ENCODE data around the gene CISD3. TPM values are rescaled to one million over a fixed set of nuclear protein-coding genes. Genes with fewer than 3 reads are reported as not detected.

Gene CISD3
- total RNA-seq, 1 experiment from 2014 or later: 14.1 TPM

GRCh38 chr17:38746849-38747462 lies 16.8 kb downstream of the CISD3 start:
- no TSS peak for BruUV-seq (replicated peaks)
- Histone ChIP-seq H2AFZ (ENCODE audit: low read length) (no peak overlapping the region), H4K20me1 (ENCODE audit: low read length) (0 out of 2 replicates have a peak, but pooled peaks cover 4% of the 10 kb centered on the region), H3K27ac (ENCODE audit: low read length) (no peak overlapping the region), H3K36me3 (ENCODE audit: low read depth, low read length) (no peaks in the 10 kb centered on the region), H3K9ac (ENCODE audit: low read length) (peak overlapping the region; percentile 69; the same call in 1 of the 2 replicates), H3K27me3 (ENCODE audit: low read length) (no peaks in the 10 kb centered on the region), H3F3A (ENCODE audit: low read length, unreplicated experiment) (no peaks in the 10 kb centered on the region), H3K79me2 (ENCODE audit: low read length) (peaks cover 74% of the 10 kb centered on the region), H3K4me1 (ENCODE audit: insufficient read depth, low read length) (peaks cover 18% of the 10 kb centered on the region), H3K4me3 (ENCODE audit: low read length) (peak overlapping the region; percentile 96), H3K9me3 (ENCODE audit: low read length) (no peaks in the 10 kb centered on the region), H3K9me2 (replicated peaks; ENCODE audit: low read length) (no peaks in the 10 kb centered on the region), H3K4me2 (ENCODE audit: low read length) (peak overlapping the region; percentile 82)
- DNase-seq (no peak), ATAC-seq (no peak)
- intact Hi-C loops (cut with micrococcal nuclease): no loop called here
- no peak for TF ChIP-seq EZH2phosphoT487 (IDR thresholded peaks at IDR 0.05; ENCODE audit: borderline replicate concordance, low read length)
- no peak for TF ChIP-seq CTCF (conservative IDR thresholded peaks at IDR 0.05; ENCODE audit: low read depth, low read length)
- TF ChIP-seq EZH2 (IDR thresholded peaks at IDR 0.05; ENCODE audit: low read length, unreplicated experiment): no peak
- POLR2A ChIA-PET (ENCODE audit: unreplicated experiment): no interaction called here
- CTCF ChIA-PET: no interaction called here

- Histone ChIP-seq H3K4me2 (ENCODE audit: low read length) (peak overlapping the region; percentile 82), H3K27ac (ENCODE audit: low read length) (no peak overlapping the region), H3K9ac (ENCODE audit: low read length) (peak overlapping the region; percentile 69), H3F3A (ENCODE audit: low read length, unreplicated experiment) (no peaks in the 10 kb centered on the region), H3K9me3 (ENCODE audit: low read length) (no peaks in the 10 kb centered on the region), H3K36me3 (ENCODE audit: low read depth, low read length) (no peaks in the 10 kb centered on the region), H3K27me3 (ENCODE audit: low read length) (no peaks in the 10 kb centered on the region), H3K9me2 (replicated peaks; ENCODE audit: low read length) (no peaks in the 10 kb centered on the region), H2AFZ (ENCODE audit: low read length) (peak overlapping the region; percentile 87), H3K4me1 (ENCODE audit: insufficient read depth, low read length) (peaks cover 18% of the 10 kb centered on the region), H3K4me3 (ENCODE audit: low read length) (peak overlapping the region; percentile 96), H3K79me2 (ENCODE audit: low read length) (peaks cover 68% of the 10 kb centered on the region), H4K20me1 (ENCODE audit: low read length) (0 out of 2 replicates have a peak, but pooled peaks cover 4% of the 10 kb centered on the region)
- POLR2A ChIA-PET (ENCODE audit: unreplicated experiment): no interaction called here
- intact Hi-C loops (cut with micrococcal nuclease): no loop called here
- ATAC-seq: no peak
- DNase-seq: no peak
- CTCF ChIA-PET: no interaction called here
- BruUV-seq (replicated peaks): no TSS peak
- TF ChIP-seq CTCF (conservative IDR thresholded peaks at IDR 0.05; ENCODE audit: low read depth, low read length): no peak
- no peak for TF ChIP-seq EZH2phosphoT487 (IDR thresholded peaks at IDR 0.05; ENCODE audit: borderline replicate concordance, low read length)
- TF ChIP-seq EZH2 (IDR thresholded peaks at IDR 0.05; ENCODE audit: low read length, unreplicated experiment): no peak
Measured at GRCh38 chr17:38747463-38748148, 17.5 kb downstream of the CISD3 start.

Data from PC-3 (cell line).